ENCODE results near the gene ARHGAP42. TPM values are rescaled to one million over a fixed set of nuclear protein-coding genes. Genes with fewer than 3 reads are reported as not detected.
"Not testable (repeated sequence)": the region's sequence is repeated elsewhere in the genome, so short reads cannot be mapped to it uniquely, and the experiment has no call there.

The ARHGAP42 gene
- total RNA-seq, 1 experiment from 2014 or later: 11.4 TPM

- DNase-seq (ENCODE audit: low read depth): no peak
Observed at GRCh38 chr11:100963375-100963774, 276.3 kb downstream of the ARHGAP42 start.

- no peak for DNase-seq (ENCODE audit: low read depth)
Observed at GRCh38 chr11:100964435-100964834, 277.3 kb downstream of the ARHGAP42 start.

GRCh38 chr11:100965346-100965745 is 278.3 kb downstream of the ARHGAP42 start:
- no peak for DNase-seq (ENCODE audit: low read depth)

- DNase-seq (ENCODE audit: low read depth): no peak
Observed at GRCh38 chr11:100966366-100966765, 279.3 kb downstream of the ARHGAP42 start.

- DNase-seq (ENCODE audit: low read depth): no peak
Observed at GRCh38 chr11:100969008-100969407, 281.9 kb downstream of the ARHGAP42 start.

- DNase-seq (ENCODE audit: low read depth): no peak
Observed at GRCh38 chr11:100970283-100971164, 283.4 kb downstream of the ARHGAP42 start.

- DNase-seq (ENCODE audit: low read depth): no peak
Observed at GRCh38 chr11:100972046-100972445, 285.0 kb downstream of the ARHGAP42 start.

- DNase-seq (ENCODE audit: low read depth): no peak
Observed at GRCh38 chr11:100978442-100978841, 291.4 kb downstream of the ARHGAP42 start.

- DNase-seq (ENCODE audit: low read depth): no peak
Observed at GRCh38 chr11:100978939-100979338, 291.9 kb downstream of the ARHGAP42 start.

- DNase-seq (ENCODE audit: low read depth): no peak
Observed at GRCh38 chr11:100980156-100980555, 293.1 kb downstream of the ARHGAP42 start.

GRCh38 chr11:100981196-100981824 is 294.2 kb downstream of the ARHGAP42 start:
- DNase-seq (ENCODE audit: low read depth): no peak

GRCh38 chr11:100984668-100985067 is 297.6 kb downstream of the ARHGAP42 start:
- no peak for DNase-seq (ENCODE audit: low read depth)

GRCh38 chr11:100990931-100991330 is 303.8 kb downstream of the ARHGAP42 start:
- DNase-seq (ENCODE audit: low read depth): no peak

GRCh38 chr11:100991541-100991940 is 304.5 kb downstream of the ARHGAP42 start:
- no peak for DNase-seq (ENCODE audit: low read depth)

- DNase-seq (ENCODE audit: low read depth): no peak
Observed at GRCh38 chr11:100994966-100995365, 307.9 kb downstream of the ARHGAP42 start.

GRCh38 chr11:100999756-101000155 is 312.7 kb downstream of the ARHGAP42 start:
- no peak for DNase-seq (ENCODE audit: low read depth)

- peak; percentile 21 for DNase-seq (ENCODE audit: low read depth)
Observed at GRCh38 chr11:101003468-101003867, 316.4 kb downstream of the ARHGAP42 start.

- DNase-seq (ENCODE audit: low read depth): no peak
Observed at GRCh38 chr11:101008961-101009689, 322.0 kb downstream of the ARHGAP42 start.

- no peak for DNase-seq (ENCODE audit: low read depth)
Observed at GRCh38 chr11:101009690-101010055, 322.6 kb downstream of the ARHGAP42 start.

- DNase-seq (ENCODE audit: low read depth): peak; percentile 6
Observed at GRCh38 chr11:101010899-101011298, 323.8 kb downstream of the ARHGAP42 start.

- DNase-seq (ENCODE audit: low read depth): no peak
Observed at GRCh38 chr11:101011881-101012280, 324.8 kb downstream of the ARHGAP42 start.

GRCh38 chr11:101013702-101014101 is 326.6 kb downstream of the ARHGAP42 start:
- not testable (repeated sequence) for DNase-seq (ENCODE audit: low read depth)

Data from RPMI7951 (cell line).